CD4-positive, CD25-positive, alpha-beta regulatory T cell (primary cell): ENCODE measurements around the gene MRPS14. TPM values are rescaled to one million over a fixed set of nuclear protein-coding genes. Genes with fewer than 3 reads are reported as not detected.

Experiments used
- ATAC-seq, 2 donors: fragments of 150-1000 bp; cut with Tn5 transposase; one replicate each; pipeline ENCODE4 v1.10.0; 2021; ENCODE audit warnings: low read depth in 2 of 2, moderate number of reproducible peaks in 2 of 2, moderate library complexity in 1 of 2
- DNase-seq, 3 donors: peaks; one replicate each; pipeline versions ENCODE4 v3.0.0 to v3.0.0-alpha.2; 2012 to 2022; ENCODE audit warnings: mixed read lengths in 1 of 3
- H3K27ac ChIP-seq: one replicate; pipeline ENCODE4 v1.7.0; 2013; ENCODE audit warnings: mild to moderate bottlenecking, low read length; ENCODE audit not compliant: insufficient read depth, poor library complexity, severe bottlenecking
- H3K27me3 ChIP-seq: one replicate; pipeline ENCODE4 v1.7.0; 2013; ENCODE audit warnings: low read length; ENCODE audit not compliant: control insufficient read depth, insufficient read depth
- H3K36me3 ChIP-seq: one replicate; pipeline ENCODE4 v1.7.0; 2013; ENCODE audit warnings: mild to moderate bottlenecking, low read length, moderate library complexity; ENCODE audit not compliant: control insufficient read depth, insufficient read depth
- H3K4me1 ChIP-seq: 2 replicates; pipeline ENCODE4 v1.7.0; 2013; ENCODE audit warnings: mild to moderate bottlenecking, low read length; ENCODE audit not compliant: insufficient read depth, control insufficient read depth, poor library complexity, severe bottlenecking
- H3K4me3 ChIP-seq: one replicate; pipeline ENCODE4 v1.7.0; 2013; ENCODE audit warnings: low read depth, mild to moderate bottlenecking, low read length, moderate library complexity
- H3K9me3 ChIP-seq, 2 experiments: 1 replicate in 1 of 2; 2 replicates in 1 of 2; pipeline ENCODE4 v1.7.0; 2013; ENCODE audit warnings: low read length in 2 of 2, mild to moderate bottlenecking in 1 of 2, moderate library complexity in 1 of 2; ENCODE audit not compliant: control insufficient read depth in 2 of 2
- H3K27ac Mint-ChIP-seq, 3 donors: one replicate each; pipeline ENCODE4 v1.8.0; 2020 to 2022; ENCODE audit warnings: mild to moderate bottlenecking in 3 of 3, mixed read lengths in 3 of 3, moderate library complexity in 2 of 3
- H3K27me3 Mint-ChIP-seq: one replicate; pipeline ENCODE4 v1.8.0; 2022; ENCODE audit warnings: mild to moderate bottlenecking, mixed read lengths
- H3K36me3 Mint-ChIP-seq: one replicate; pipeline ENCODE4 v1.8.0; 2020; ENCODE audit warnings: mixed read lengths
- H3K4me1 Mint-ChIP-seq, 4 donors: one replicate each; pipeline ENCODE4 v1.8.0; 2020 to 2022; ENCODE audit warnings: mixed read lengths in 4 of 4, mild to moderate bottlenecking in 1 of 4
- H3K4me3 Mint-ChIP-seq, 4 donors: one replicate each; pipeline ENCODE4 v1.8.0; 2020 to 2022; ENCODE audit warnings: mild to moderate bottlenecking in 4 of 4, mixed read lengths in 4 of 4, moderate library complexity in 3 of 4
- H3K9me3 Mint-ChIP-seq, 7 donors: one replicate each; pipeline ENCODE4 v1.8.0; 2020 to 2022; ENCODE audit warnings: mixed read lengths in 7 of 7, mild to moderate bottlenecking in 3 of 7, moderate library complexity in 2 of 7
- polyA plus RNA-seq, 4 donors: library from polyadenylated mRNA; unstranded; fragments of 300-500 nt; fragmentation: Illumina TruSeq; gene quantifications; one replicate each; pipeline ENCODE4 v1.2.3, GENCODE V29; 2021
- total RNA-seq: library from RNA; stranded (reverse); gene quantifications from one replicate; pipeline ENCODE4 v1.2.3, GENCODE V29; 2022

The MRPS14 gene
- total and polyA plus RNA-seq, 5 donors from 2014 or later, result 15.2 to 83.8 (median 71.7) TPM

DNA sequence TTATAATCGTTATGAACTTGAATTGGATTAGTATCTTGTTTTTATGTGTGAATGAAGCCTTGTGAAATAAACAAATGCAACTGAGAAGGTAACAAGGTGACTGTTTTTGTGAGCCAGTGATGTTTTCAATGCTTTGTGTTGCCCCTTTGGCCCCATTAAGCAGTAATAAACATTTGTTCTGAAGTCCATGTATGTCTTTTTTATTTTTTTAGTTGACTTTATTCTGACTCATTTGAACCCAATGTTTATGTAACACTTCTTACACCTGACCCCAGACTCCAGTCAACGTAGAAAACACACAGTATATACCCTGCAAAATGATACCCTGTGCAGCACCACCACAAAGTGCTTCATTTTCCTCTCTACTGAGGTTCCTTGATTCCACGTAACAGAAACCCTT, 28.1 kb downstream of the MRPS14 start:
- DNase-seq (no peak), ATAC-seq (no peak)
- H3K4me3 Mint-ChIP-seq, result no peak overlapping the region
- H3K36me3 ChIP-seq, result peaks cover 6% of the 10 kb centered on the region
- H3K9me3 ChIP-seq, result no peaks in the 10 kb centered on the region
- H3K27me3 ChIP-seq, result no peaks in the 10 kb centered on the region
- peaks cover 6 to 23% (median 18%) of the 10 kb centered on the region in 4 donors for H3K4me1 Mint-ChIP-seq
- H3K27ac ChIP-seq, result no peak overlapping the region
- no peak overlapping the region for H3K4me3 ChIP-seq
- H3K27ac Mint-ChIP-seq, result no peak overlapping the region
- peaks cover 11% of the 10 kb centered on the region for H3K36me3 Mint-ChIP-seq
- peaks cover 20% of the 10 kb centered on the region for H3K4me1 ChIP-seq
- H3K9me3 Mint-ChIP-seq, result no peaks in the 10 kb centered on the region
- H3K27me3 Mint-ChIP-seq, result no peaks in the 10 kb centered on the region

DNA sequence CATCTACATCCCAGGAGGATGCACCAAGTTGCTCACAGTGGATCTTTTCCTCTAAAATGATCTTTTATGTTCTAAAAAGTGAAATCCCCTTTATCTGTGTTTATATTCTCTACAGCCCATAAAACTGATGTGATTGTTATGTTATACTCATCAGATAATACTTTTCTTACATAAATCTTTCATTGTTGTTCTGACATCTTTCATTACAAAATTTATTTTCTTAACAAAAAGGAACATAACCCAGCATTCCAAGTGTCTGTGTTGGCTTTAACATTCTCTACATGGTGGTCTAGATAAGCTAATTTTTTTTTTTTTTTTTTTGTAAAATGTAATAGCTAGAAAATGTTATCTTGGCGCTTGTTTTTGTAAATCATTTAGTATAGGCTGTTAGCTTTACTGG, 31.8 kb downstream of the MRPS14 start:
- H3K36me3 Mint-ChIP-seq, result peaks cover 28% of the 10 kb centered on the region
- Histone ChIP-seq H3K27me3 (no peaks in the 10 kb centered on the region), H3K27ac (peak overlapping the region; percentile 66), H3K9me3 (no peaks in the 10 kb centered on the region), H3K36me3 (peaks cover 13% of the 10 kb centered on the region), H3K4me3 (no peak overlapping the region), H3K4me1 (peaks cover 17% of the 10 kb centered on the region)
- H3K4me3 Mint-ChIP-seq, result peak overlapping the region in 3 of 4 donors; percentile 19 to 58 (median 57)
- no peaks in the 10 kb centered on the region for H3K27me3 Mint-ChIP-seq
- DNase-seq (no peak), ATAC-seq (no peak)
- H3K4me1 Mint-ChIP-seq, result peaks cover 24 to 36% (median 29%) of the 10 kb centered on the region in 4 donors
- peak overlapping the region in 2 of 3 donors; percentile 26 for H3K27ac Mint-ChIP-seq
- H3K9me3 Mint-ChIP-seq, result no peaks in the 10 kb centered on the region

DNA sequence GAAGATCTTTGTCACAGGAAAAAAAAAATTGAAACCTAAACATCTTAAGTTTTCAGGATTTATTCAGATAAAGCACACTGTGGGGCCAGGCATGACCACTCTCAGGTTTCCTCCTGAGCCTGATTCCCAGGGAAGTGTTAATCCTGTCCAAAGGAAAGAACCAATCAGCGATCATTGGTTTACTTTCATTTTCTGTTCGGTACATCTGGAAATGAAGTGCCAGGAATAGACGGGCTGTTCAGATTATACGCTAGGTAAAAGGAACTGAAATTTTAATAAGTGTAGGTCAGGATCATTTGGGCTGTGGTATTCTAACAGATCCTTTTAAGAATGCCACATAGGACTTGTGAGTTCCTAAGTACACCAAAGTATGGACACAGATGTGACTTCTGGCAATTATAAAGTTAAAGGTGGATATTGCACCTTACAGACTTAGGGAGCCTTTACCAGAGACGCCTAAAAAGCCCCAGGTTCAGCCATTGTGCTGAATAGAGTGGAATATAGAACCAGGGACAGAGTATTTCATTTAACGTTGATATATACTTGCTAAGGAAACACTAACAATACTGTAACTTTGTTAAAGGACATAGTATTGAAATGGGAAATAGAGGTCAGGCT, 32.7 kb downstream of the MRPS14 start:
- Histone ChIP-seq H3K4me1 (peaks cover 17% of the 10 kb centered on the region), H3K4me3 (peak overlapping the region; percentile 90), H3K36me3 (peaks cover 19% of the 10 kb centered on the region), H3K9me3 (no peaks in the 10 kb centered on the region), H3K27me3 (no peaks in the 10 kb centered on the region), H3K27ac (peak overlapping the region; percentile 66)
- Mint-ChIP-seq H3K27ac (peak overlapping the region; percentile 92 to 97 (median 96)), H3K4me1 (peaks cover 25 to 39% (median 34%) of the 10 kb centered on the region in 4 donors), H3K4me3 (peak overlapping the region; percentile 78 to 87 (median 84)), H3K36me3 (peaks cover 30% of the 10 kb centered on the region), H3K27me3 (no peaks in the 10 kb centered on the region), H3K9me3 (no peaks in the 10 kb centered on the region)
- no peak for ATAC-seq
- peak in 2 of 3 donors; percentile 24 to 53 for DNase-seq

DNA sequence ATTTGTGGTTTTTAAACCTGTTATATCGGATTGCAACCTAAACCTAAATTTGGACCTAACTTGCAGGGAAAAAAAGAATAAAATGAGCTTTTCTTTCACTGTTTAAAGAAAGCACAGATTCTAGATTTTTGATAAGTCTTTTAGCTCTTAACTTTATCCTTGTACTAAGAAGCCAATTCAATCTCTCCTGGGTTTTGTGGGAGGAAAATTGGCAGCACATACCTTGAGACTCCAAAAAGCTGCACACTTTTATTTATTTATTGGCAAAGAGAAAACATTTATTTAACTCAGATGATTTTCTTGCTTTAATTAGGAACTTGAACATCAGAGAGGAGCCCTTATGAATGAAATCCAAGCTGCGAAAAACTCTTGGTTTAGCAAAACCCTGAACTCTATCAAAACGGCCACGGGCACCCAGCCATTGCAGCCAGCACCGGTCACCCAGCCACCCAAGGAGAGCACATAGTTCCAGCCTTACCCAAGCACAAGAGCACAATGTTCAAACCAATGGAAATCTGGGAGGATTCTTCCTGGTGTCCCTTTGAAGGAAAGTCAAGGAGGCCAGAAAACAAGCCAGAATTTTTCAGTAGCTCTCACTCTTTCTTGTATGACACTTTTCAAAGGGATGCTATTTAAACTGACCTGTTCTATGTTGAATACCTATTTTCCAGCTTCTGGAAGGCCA, 33.5 kb downstream of the MRPS14 start:
- Mint-ChIP-seq H3K27ac (peak overlapping the region; percentile 91 to 96 (median 96)), H3K4me1 (peaks cover 29 to 48% (median 39%) of the 10 kb centered on the region in 4 donors), H3K9me3 (no peaks in the 10 kb centered on the region), H3K27me3 (no peaks in the 10 kb centered on the region), H3K36me3 (peaks cover 32% of the 10 kb centered on the region), H3K4me3 (peak overlapping the region; percentile 36 to 89 (median 87))
- peak overlapping the region; percentile 66 for H3K27ac ChIP-seq
- H3K9me3 ChIP-seq, result no peaks in the 10 kb centered on the region
- H3K4me1 ChIP-seq, result peaks cover 17% of the 10 kb centered on the region
- ATAC-seq (no peak), DNase-seq (no peak)
- peak overlapping the region; percentile 90 for H3K4me3 ChIP-seq
- peaks cover 20% of the 10 kb centered on the region for H3K36me3 ChIP-seq
- H3K27me3 ChIP-seq, result no peaks in the 10 kb centered on the region

DNA sequence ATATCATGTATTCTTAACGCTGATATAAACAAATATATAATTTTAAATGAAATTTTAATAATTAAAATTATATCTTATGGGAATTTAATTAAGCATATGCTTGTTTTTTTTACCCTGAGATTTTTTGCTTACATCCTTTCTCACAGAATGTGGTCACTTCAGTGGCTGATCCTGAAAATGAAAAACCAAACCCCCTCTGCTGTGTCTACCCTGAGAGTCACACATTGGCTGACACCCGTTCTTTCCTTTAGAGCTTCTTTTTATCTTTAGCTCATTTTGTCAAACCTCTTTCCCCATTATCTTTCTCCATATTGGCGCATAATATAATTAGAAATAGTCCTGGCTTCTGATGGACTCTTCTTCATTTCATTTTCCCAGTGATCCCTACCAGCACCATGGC, 34.2 kb downstream of the MRPS14 start:
- H3K4me1 Mint-ChIP-seq, result peaks cover 30 to 52% (median 40%) of the 10 kb centered on the region in 4 donors
- no peaks in the 10 kb centered on the region for H3K9me3 ChIP-seq
- no peaks in the 10 kb centered on the region for H3K9me3 Mint-ChIP-seq
- H3K27me3 ChIP-seq, result no peaks in the 10 kb centered on the region
- H3K4me1 ChIP-seq, result peaks cover 17% of the 10 kb centered on the region
- peak overlapping the region in 2 of 3 donors; percentile 25 to 91 for H3K27ac Mint-ChIP-seq
- H3K4me3 ChIP-seq, result no peak overlapping the region
- H3K27ac ChIP-seq, result peak overlapping the region; percentile 66
- ATAC-seq (no peak), DNase-seq (no peak)
- peaks cover 22% of the 10 kb centered on the region for H3K36me3 ChIP-seq
- H3K36me3 Mint-ChIP-seq, result peaks cover 33% of the 10 kb centered on the region
- peak overlapping the region; percentile 5 to 89 (median 61) for H3K4me3 Mint-ChIP-seq
- no peaks in the 10 kb centered on the region for H3K27me3 Mint-ChIP-seq

DNA sequence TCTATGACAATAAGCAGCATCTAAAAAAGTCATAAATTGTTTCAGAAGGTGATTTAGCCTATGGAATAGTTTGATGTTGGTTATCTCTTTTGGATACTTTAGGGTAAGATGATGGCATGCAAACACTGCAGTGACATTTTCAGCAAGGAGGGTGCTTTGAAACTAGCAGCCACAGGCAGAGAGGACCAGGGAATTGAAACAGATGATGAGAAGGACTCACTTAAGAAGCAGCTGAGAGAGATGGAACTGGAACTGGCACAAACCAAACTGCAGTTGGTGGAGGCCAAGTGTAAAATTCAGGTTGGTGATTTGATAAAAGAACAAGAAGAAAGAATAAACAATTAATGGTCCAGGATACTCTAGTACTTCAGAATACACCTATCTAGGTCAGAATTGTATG, 34.7 kb downstream of the MRPS14 start:
- H3K4me3 ChIP-seq, result no peak overlapping the region
- ATAC-seq (no peak), DNase-seq (no peak)
- H3K9me3 Mint-ChIP-seq, result peaks cover 0 to 1% (median 0%) of the 10 kb centered on the region in 7 donors
- no peaks in the 10 kb centered on the region for H3K27me3 ChIP-seq
- H3K27me3 Mint-ChIP-seq, result no peaks in the 10 kb centered on the region
- H3K27ac Mint-ChIP-seq, result peak overlapping the region in 2 of 3 donors; percentile 34 to 51
- peaks cover 17% of the 10 kb centered on the region for H3K4me1 ChIP-seq
- peaks cover 28 to 54% (median 36%) of the 10 kb centered on the region in 4 donors for H3K4me1 Mint-ChIP-seq
- H3K4me3 Mint-ChIP-seq, result peak overlapping the region in 2 of 4 donors; percentile 20 to 77
- H3K9me3 ChIP-seq, result no peaks in the 10 kb centered on the region
- peaks cover 18% of the 10 kb centered on the region for H3K36me3 ChIP-seq
- H3K27ac ChIP-seq, result no peak overlapping the region
- H3K36me3 Mint-ChIP-seq, result peaks cover 33% of the 10 kb centered on the region

DNA sequence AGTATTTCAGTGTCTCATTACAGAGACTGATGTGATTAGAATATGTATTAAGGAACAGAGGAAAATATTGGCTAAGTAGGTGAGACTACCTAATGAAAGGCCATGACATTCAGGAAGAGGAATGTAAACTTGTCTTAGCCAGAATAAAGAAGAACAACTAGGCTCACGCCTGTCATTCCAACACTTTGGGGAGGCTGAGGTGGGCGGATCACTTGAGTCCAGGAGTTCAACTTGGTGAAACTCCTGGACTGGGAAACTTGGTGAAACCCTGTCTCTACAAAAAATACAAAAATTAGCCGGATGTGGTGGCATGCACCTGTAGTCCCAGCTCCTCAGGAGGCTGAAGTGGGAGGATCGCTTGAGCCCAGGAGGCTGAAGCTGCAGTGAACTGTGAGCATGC, 38.3 kb downstream of the MRPS14 start:
- Mint-ChIP-seq H3K9me3 (peaks cover 0 to 2% (median 0%) of the 10 kb centered on the region in 7 donors), H3K36me3 (peaks cover 57% of the 10 kb centered on the region), H3K27ac (peak overlapping the region in 2 of 3 donors; percentile 57 to 58), H3K27me3 (no peaks in the 10 kb centered on the region), H3K4me1 (peaks cover 31 to 67% (median 38%) of the 10 kb centered on the region in 4 donors), H3K4me3 (peak overlapping the region in 1 of 4 donors; percentile 9)
- Histone ChIP-seq H3K27me3 (no peaks in the 10 kb centered on the region), H3K4me3 (no peak overlapping the region), H3K27ac (no peak overlapping the region), H3K36me3 (peaks cover 43% of the 10 kb centered on the region), H3K9me3 (peaks cover 7 to 8% of the 10 kb centered on the region in 2 experiments), H3K4me1 (peaks cover 9% of the 10 kb centered on the region)
- ATAC-seq (no peak), DNase-seq (no peak)
